OCI-LY7 (cell line): Measurements from ENCODE around the gene GNAQ. TPM values are rescaled to one million over a fixed set of nuclear protein-coding genes. Genes with fewer than 3 reads are reported as not detected.
"Not testable (repeated sequence)": the region's sequence is repeated elsewhere in the genome, so short reads cannot be mapped to it uniquely, and the experiment has no call there.

Experiments used
- BruUV-seq: library from RNA; stranded (reverse); fragments of 400-500 nt; replicated peaks from 2 replicates; lab custom pipeline; 2021; lab: Mats Ljungman, UMichigan
- CTCF ChIA-PET: fragments of 300-600 bp; sonication (Branson Sonifier 250); formaldehyde crosslinking; loops from one replicate; lab custom pipeline; 2022; ENCODE audit warnings: antibody characterized with exemption; ENCODE audit not compliant: unreplicated experiment; lab: Charles Lee
- POLR2A ChIA-PET: fragments of 300-600 bp; sonication (Branson Sonifier 250); formaldehyde crosslinking; loops from one replicate; lab custom pipeline; 2022; ENCODE audit warnings: antibody characterized with exemption; lab: Charles Lee
- DNase-seq: peaks from one replicate; pipeline ENCODE4 v3.0.0-alpha.2; 2015; ENCODE audit warnings: low spot score
- H2AFZ ChIP-seq: fragments of 200-600 bp; sonication (generic), shearing (Covaris generic); 2 replicates; pipeline ENCODE4 v1.6.1; 2014; ENCODE audit warnings: mild to moderate bottlenecking, antibody characterized with exemption, low read length, moderate library complexity
- H3K27ac ChIP-seq: fragments of 200-600 bp; sonication (generic); 2 replicates; pipeline ENCODE4 v1.5.1; 2014; ENCODE audit warnings: mixed run types, low read depth, mild to moderate bottlenecking, moderate library complexity, low read length, inconsistent platforms; ENCODE audit not compliant: poor library complexity, severe bottlenecking
- H3K36me3 ChIP-seq: fragments of 200-600 bp; sonication (generic); 2 replicates; pipeline ENCODE4 v1.6.1; 2014; ENCODE audit warnings: mild to moderate bottlenecking, antibody characterized with exemption, low read length, moderate library complexity, mixed read lengths; ENCODE audit not compliant: insufficient read depth
- H3K4me1 ChIP-seq: fragments of 200-600 bp; sonication (generic); 2 replicates; pipeline ENCODE4 v1.5.1; 2014; ENCODE audit warnings: mild to moderate bottlenecking, low read length; ENCODE audit not compliant: insufficient read depth, poor library complexity, severe bottlenecking
- H3K4me2 ChIP-seq: fragments of 200-600 bp; sonication (generic); 2 replicates; pipeline ENCODE4 v1.6.1; 2014; ENCODE audit warnings: mild to moderate bottlenecking, low read length
- H3K4me3 ChIP-seq: fragments of 200-600 bp; sonication (generic); 2 replicates; pipeline ENCODE4 v1.5.1; 2014; ENCODE audit warnings: mild to moderate bottlenecking, low read depth, low read length; ENCODE audit not compliant: poor library complexity, severe bottlenecking
- H3K79me2 ChIP-seq: fragments of 200-600 bp; sonication (generic); 2 replicates; pipeline ENCODE4 v1.6.1; 2016; ENCODE audit warnings: low read depth, mild to moderate bottlenecking, low read length, moderate library complexity, mixed read lengths; ENCODE audit not compliant: insufficient read depth
- H3K9me2 ChIP-seq: fragments of 200-600 bp; sonication (generic); 2 replicates; pipeline ENCODE4 v1.6.1; 2016; ENCODE audit warnings: mild to moderate bottlenecking, low read length, mixed read lengths; ENCODE audit not compliant: insufficient read depth
- H3K9me3 ChIP-seq: fragments of 200-600 bp; sonication (generic); 2 replicates; pipeline ENCODE4 v1.6.1; 2014; ENCODE audit warnings: mild to moderate bottlenecking, mixed run types, low read length, mixed read lengths
- H4K20me1 ChIP-seq: fragments of 200-600 bp; sonication (generic); 2 replicates; pipeline ENCODE4 v1.6.1; 2014; ENCODE audit warnings: mild to moderate bottlenecking, antibody characterized with exemption, low read length, moderate library complexity, mixed read lengths; ENCODE audit not compliant: insufficient read depth
- CTCF ChIP-seq: fragments of 200-600 bp; sonication (generic); conservative IDR thresholded peaks from 2 replicates; pipeline ENCODE4 v1.5.1; 2014; ENCODE audit warnings: mild to moderate bottlenecking, antibody characterized with exemption, low read length, moderate library complexity, mixed read lengths
- EZH2phosphoT487 ChIP-seq: fragments of 200-600 bp; sonication (generic); IDR thresholded peaks from 2 replicates; pipeline ENCODE4 v1.6.1; 2018; ENCODE audit warnings: low read depth, borderline replicate concordance, mild to moderate bottlenecking, mixed run types, antibody characterized with exemption, low read length, moderate library complexity, mixed read lengths
- intact Hi-C: fragments of 100-400 bp; cut with micrococcal nuclease; formaldehyde crosslinking; loops from one replicate; pipeline ENCODE4 v1.10.0; 2022; ENCODE audit not compliant: unreplicated experiment
- total RNA-seq, 2 experiments: library from RNA; depleted of rRNA in 1 of 2; stranded (reverse); fragments of >200 nt in 1 of 2; shearing (Covaris generic) in 1 of 2; gene quantifications; 2 replicates each; pipeline ENCODE4 v1.2.3, GENCODE V29; 2014 to 2022

GNAQ gene
- total RNA-seq, 2 experiments from 2014 or later, result not detected

- POLR2A ChIA-PET, result interaction anchor here (0.6 kb wide), 1 partner anchor 11 kb away, joined by 4 read pairs; no protein-coding TSS in a partner anchor
- no peaks in the 10 kb centered on the region for H3K79me2 ChIP-seq
- no TSS peak for BruUV-seq
- TF ChIP-seq CTCF (no peak), EZH2phosphoT487 (no peak)
- no peak overlapping the region for H2AFZ ChIP-seq
- H3K9me2 ChIP-seq, result no peaks in the 10 kb centered on the region
- no peaks in the 10 kb centered on the region for H3K36me3 ChIP-seq
- H3K27ac ChIP-seq, result no peak overlapping the region
- no peaks in the 10 kb centered on the region for H3K9me3 ChIP-seq
- intact Hi-C loops, result no loop called here
- H3K4me2 ChIP-seq, result no peak overlapping the region
- no peak for DNase-seq
- no peaks in the 10 kb centered on the region for H3K4me1 ChIP-seq
- CTCF ChIA-PET, result no interaction called here
- H3K4me3 ChIP-seq, result no peak overlapping the region
- H4K20me1 ChIP-seq, result no peaks in the 10 kb centered on the region
Observed at GRCh38 chr9:77707383-77708063, 324.1 kb downstream of the GNAQ start.

GRCh38 chr9:77705636-77706035 lies 326.0 kb downstream of the GNAQ start:
- Histone ChIP-seq H3K9me3 (no peaks in the 10 kb centered on the region), H4K20me1 (no peaks in the 10 kb centered on the region), H3K36me3 (no peaks in the 10 kb centered on the region), H3K79me2 (no peaks in the 10 kb centered on the region), H2AFZ (no peak overlapping the region), H3K27ac (no peak overlapping the region), H3K4me1 (no peaks in the 10 kb centered on the region), H3K4me2 (no peak overlapping the region), H3K9me2 (no peaks in the 10 kb centered on the region), H3K4me3 (no peak overlapping the region)
- POLR2A ChIA-PET, result no interaction called here
- no peak for DNase-seq
- BruUV-seq, result no TSS peak
- intact Hi-C loops, result no loop called here
- CTCF ChIA-PET, result no interaction called here
- TF ChIP-seq EZH2phosphoT487 (no peak), CTCF (no peak)

- H3K79me2 ChIP-seq, H3K27ac ChIP-seq, H3K9me3 ChIP-seq, H3K4me1 ChIP-seq, H3K4me3 ChIP-seq, DNase-seq, H3K9me2 ChIP-seq, CTCF ChIA-PET, H3K4me2 ChIP-seq, H4K20me1 ChIP-seq, H3K36me3 ChIP-seq, POLR2A ChIA-PET, BruUV-seq, H2AFZ ChIP-seq, intact Hi-C loops: not testable (repeated sequence)
Observed at GRCh38 chr9:77702521-77703390, 328.9 kb downstream of the GNAQ start.
